Measurements from ENCODE around the gene PSORS1C2. TPM values are rescaled to one million over a fixed set of nuclear protein-coding genes. Genes with fewer than 3 reads are reported as not detected.

The PSORS1C2 gene
- polyA plus RNA-seq, 2 of the 4 experiments (the other 2 are of a cell fraction) = 0.08 TPM; not detected in 1

DNA sequence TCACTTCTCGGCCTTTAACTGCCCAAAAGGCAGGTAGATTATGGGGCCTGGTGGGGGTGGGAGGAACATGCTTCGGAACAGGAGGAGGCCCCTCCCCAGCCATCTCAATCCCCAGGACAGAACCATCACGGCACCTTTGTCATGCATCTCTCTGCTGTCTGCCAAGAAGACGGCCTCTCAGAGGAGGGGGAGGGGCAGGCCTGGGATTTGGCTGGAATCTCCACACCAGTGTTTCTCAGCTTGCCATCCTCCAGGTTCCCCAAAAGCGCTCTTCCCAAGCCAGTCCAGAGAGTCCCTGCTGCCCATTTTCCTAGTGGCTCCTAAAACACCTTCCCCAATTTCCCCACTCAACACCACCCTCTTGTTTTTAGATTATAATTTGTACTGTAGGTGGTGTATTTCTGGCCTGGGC, 34.1 kb upstream of the PSORS1C2 start:
- H3K4me2 ChIP-seq = no peak overlapping the region
- 0 out of 6 replicates have a peak overlapping the region, but pooled peaks of 1 of the 2 experiments have one; percentile 28 for H3K27ac ChIP-seq
- ChIA-PET POLR2A (no interaction called here), CTCF (interaction anchor here (0.9 kb wide), 1 partner anchor 193 kb away, joined by 3 read pairs; no protein-coding TSS in a partner anchor)
- no peaks in the 10 kb centered on the region for H3K9me3 ChIP-seq
- H3K4me1 ChIP-seq = peaks cover 8% of the 10 kb centered on the region; the same call in 2 of the 3 replicates
- DNase-seq (ENCODE audit: low read depth in 1 of 2, low spot score in 1 of 2) = no peak
- H3K4me3 ChIP-seq = no peak overlapping the region
- 83% methylated on average over 5 of the region's 5 CpGs for WGBS (ENCODE audit: missing lambda C conversion rate)
- FAIRE-seq = no peak
- no peak for ATAC-seq
- TF ChIP-seq RFX5 (IDR thresholded peaks at IDR 0.05) (no peak), NPAS2 (CRISPR knock-in tag; IDR thresholded peaks at IDR 0.05; ENCODE audit: borderline replicate concordance) (no peak), KDM1A (IDR thresholded peaks at IDR 0.05; ENCODE audit: low read depth) (no peak), PHF8 (IDR thresholded peaks at IDR 0.05; ENCODE audit: borderline replicate concordance, low read depth) (no peak), NR3C1 (IDR thresholded peaks at IDR 0.05) (no peak), FOSB (CRISPR knock-in tag; IDR thresholded peaks at IDR 0.05) (no peak), POLR2AphosphoS2 (conservative IDR thresholded peaks at IDR 0.05; ENCODE audit: low read length) (no peak), CHD2 (IDR thresholded peaks at IDR 0.05; ENCODE audit: low read length, partially characterized antibody) (no peak), RAD21 (conservative IDR thresholded peaks at IDR 0.05 in 1 of 2, IDR thresholded peaks at IDR 0.05 in 1 of 2) (no peak), SREBF2 (IDR thresholded peaks at IDR 0.05) (no peak), FOSL2 (IDR thresholded peaks at IDR 0.05) (no peak), FOSL2 (CRISPR knock-in tag; IDR thresholded peaks at IDR 0.05) (no peak), CTCF (IDR thresholded peaks at IDR 0.05) (no peak), POLR2A (IDR thresholded peaks at IDR 0.05; ENCODE audit: low read length) (no peak), HOXB5 (CRISPR knock-in tag; IDR thresholded peaks at IDR 0.05) (no peak), ELK1 (IDR thresholded peaks at IDR 0.05; ENCODE audit: low read depth, low read length) (no peak), HOXA7 (CRISPR knock-in tag; IDR thresholded peaks at IDR 0.05) (no peak), GATA3 (IDR thresholded peaks at IDR 0.05; ENCODE audit: borderline replicate concordance) (no peak)
- TF ChIP-seq, protein P1, sequence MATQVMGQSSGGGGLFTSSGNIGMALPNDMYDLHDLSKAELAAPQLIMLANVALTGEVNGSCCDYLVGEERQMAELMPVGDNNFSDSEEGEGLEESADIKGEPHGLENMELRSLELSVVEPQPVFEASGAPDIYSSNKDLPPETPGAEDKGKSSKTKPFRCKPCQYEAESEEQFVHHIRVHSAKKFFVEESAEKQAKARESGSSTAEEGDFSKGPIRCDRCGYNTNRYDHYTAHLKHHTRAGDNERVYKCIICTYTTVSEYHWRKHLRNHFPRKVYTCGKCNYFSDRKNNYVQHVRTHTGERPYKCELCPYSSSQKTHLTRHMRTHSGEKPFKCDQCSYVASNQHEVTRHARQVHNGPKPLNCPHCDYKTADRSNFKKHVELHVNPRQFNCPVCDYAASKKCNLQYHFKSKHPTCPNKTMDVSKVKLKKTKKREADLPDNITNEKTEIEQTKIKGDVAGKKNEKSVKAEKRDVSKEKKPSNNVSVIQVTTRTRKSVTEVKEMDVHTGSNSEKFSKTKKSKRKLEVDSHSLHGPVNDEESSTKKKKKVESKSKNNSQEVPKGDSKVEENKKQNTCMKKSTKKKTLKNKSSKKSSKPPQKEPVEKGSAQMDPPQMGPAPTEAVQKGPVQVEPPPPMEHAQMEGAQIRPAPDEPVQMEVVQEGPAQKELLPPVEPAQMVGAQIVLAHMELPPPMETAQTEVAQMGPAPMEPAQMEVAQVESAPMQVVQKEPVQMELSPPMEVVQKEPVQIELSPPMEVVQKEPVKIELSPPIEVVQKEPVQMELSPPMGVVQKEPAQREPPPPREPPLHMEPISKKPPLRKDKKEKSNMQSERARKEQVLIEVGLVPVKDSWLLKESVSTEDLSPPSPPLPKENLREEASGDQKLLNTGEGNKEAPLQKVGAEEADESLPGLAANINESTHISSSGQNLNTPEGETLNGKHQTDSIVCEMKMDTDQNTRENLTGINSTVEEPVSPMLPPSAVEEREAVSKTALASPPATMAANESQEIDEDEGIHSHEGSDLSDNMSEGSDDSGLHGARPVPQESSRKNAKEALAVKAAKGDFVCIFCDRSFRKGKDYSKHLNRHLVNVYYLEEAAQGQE (IDR thresholded peaks at IDR 0.05) = no peak
- TF ChIP-seq, protein P2, sequence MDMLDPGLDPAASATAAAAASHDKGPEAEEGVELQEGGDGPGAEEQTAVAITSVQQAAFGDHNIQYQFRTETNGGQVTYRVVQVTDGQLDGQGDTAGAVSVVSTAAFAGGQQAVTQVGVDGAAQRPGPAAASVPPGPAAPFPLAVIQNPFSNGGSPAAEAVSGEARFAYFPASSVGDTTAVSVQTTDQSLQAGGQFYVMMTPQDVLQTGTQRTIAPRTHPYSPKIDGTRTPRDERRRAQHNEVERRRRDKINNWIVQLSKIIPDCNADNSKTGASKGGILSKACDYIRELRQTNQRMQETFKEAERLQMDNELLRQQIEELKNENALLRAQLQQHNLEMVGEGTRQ (IDR thresholded peaks at IDR 0.05) = no peak

Measured in A549 (cell line).